NCI-H510A (cell line): ENCODE measurements around the gene KSR2.
"Not testable (repeated sequence)": the region's sequence is repeated elsewhere in the genome, so short reads cannot be mapped to it uniquely, and the experiment has no call there.

Experiments
- DNase-seq: peaks from one replicate; lab custom pipeline; 2025; lab: John Stamatoyannopoulos, UW

Gene KSR2

GRCh38 chr12:117857632-117858612 lies 110.9 kb downstream of the KSR2 start:
- no peak for DNase-seq

DNA sequence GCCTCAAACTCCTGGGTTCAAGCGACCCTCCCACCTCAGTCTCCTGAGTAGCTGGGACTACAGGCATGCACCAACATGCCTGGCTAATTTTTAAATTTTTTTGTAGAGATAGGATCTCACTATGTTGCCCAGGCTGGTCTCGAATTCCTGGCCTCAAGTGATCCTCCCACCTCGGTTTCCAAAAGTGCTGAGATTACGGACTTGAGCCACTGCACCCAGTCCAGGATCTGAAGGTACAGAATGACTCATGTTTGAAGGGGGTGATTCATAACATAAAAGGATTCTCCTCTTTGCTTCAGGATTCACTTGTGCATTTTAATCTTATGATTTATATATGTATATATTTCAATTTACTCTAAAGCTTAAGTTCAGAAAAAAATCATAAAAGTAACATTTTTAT lies 111.7 kb downstream of the KSR2 start:
- DNase-seq = not testable (repeated sequence)

GRCh38 chr12:117855165-117855564 lies 113.6 kb downstream of the KSR2 start:
- DNase-seq = no peak

- DNase-seq = no peak
Observed at GRCh38 chr12:117854339-117855012, 114.3 kb downstream of the KSR2 start.

DNA sequence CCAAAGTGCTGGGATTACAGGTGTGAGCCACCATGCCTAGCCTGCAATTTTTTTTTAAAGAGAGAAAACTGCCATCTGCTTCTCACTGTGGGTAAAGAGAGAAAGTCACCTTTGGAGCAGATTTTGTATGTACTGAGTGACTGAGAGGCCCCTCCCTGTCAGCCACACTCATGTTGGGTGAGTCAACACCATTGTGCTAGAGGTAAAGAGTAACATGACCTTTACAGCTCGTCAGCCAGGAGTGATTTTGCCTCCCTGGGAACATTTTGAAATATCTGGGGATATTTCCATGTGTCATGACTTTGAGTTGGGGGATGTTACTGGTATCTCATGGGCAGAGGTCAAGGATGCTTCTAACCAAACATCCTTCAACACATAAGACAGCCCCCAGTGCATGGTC lies 115.2 kb downstream of the KSR2 start:
- DNase-seq = peak; percentile 58

DNA sequence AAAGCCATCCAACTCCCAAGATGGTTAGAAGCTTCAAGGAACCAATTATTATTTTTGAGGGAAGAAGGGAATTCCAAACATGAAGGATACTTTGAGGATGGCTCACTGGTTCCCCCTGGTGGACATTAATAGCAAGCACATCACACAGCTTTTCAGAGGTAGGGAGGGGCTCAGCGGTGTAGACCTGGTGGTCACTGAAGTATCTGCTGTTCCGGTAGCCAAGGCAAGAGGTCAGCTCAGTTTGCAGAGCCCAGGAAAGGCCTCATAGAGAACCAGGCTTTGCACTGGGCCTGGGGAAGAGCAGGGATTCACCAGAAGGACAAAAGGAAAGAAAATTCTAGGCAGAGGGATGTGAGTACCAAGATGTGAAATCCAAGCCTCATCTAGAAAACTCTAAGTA lies 118.7 kb downstream of the KSR2 start:
- no peak for DNase-seq

DNA sequence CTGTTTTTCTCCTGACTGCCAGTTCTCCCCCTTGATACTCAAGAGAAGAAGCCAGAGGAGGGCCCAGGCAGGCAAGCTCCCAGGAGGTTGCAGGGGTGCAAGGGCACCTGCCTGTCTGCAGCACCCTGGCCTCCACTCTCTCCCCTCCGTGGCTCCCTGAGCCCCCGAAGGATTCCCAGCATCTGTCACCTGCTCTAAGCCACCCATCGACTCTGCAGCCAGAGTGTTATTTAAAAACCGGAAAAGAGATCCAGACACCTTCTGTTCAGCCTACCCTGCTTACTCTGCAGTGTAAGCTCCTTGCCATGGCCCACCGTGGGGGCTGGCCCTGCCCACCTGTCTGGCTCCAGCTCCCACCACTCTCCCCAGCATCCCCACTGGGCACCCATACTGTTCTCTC lies 121.4 kb downstream of the KSR2 start:
- no peak for DNase-seq

- DNase-seq = no peak
Observed at GRCh38 chr12:117845271-117845904, 123.4 kb downstream of the KSR2 start.

DNA sequence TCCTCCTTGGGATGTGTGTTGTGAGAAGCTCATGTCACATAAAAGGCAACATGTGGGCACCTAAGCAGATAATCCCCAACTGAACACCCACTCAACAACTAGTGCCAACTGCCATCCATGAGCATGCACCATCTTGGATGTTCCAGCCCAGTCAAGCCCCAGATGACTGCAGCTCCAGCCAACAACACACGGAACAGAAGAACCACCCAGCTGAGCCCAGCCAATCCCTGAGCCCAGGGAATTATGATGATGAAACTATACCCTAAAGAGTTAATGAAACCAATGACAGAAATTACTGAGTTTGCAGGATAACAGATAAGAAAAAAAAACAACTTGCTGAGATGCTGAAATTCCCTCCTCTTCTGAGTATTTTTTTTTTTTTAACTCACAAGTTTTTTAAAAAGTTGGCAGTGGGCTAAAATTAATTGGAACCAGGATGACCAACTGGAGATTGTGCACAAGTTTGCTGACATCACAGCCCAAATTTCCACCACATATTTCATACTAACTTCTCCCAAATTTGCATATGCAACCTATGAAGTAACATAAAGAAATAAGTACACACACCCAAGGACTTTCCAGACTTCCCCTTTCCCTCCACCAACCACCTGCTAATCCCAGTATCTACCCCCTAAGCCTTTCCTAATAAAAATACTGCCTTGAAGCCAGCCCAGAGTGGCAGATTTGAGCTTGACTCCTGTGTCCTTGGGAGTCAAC lies 124.5 kb downstream of the KSR2 start:
- no peak for DNase-seq

- no peak for DNase-seq
Observed at GRCh38 chr12:117842630-117843029, 126.2 kb downstream of the KSR2 start.

DNA sequence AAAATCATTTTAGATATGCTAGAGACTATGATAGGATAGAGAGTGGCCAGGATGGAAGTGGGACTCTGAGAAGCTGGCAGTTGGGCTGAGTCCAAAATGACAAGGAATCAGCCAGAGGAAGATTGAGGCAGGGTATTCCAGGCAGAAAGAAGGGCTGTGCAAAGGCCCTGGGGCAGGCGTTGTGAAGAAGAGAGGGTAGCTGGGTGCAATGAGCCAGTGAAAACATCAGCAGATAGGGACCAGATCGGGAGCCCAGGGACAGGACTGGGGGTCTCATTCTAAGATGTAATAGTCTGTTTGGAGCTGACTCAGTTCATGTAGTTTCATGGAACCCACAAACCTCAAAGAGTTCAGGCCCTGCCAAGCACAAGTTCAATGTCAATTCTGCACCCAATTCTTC lies 126.6 kb downstream of the KSR2 start:
- no peak for DNase-seq

- DNase-seq = no peak
Observed at GRCh38 chr12:117837737-117838050, 131.1 kb downstream of the KSR2 start.

- DNase-seq = peak; percentile 42
Observed at GRCh38 chr12:117836999-117837736, 131.6 kb downstream of the KSR2 start.

DNA sequence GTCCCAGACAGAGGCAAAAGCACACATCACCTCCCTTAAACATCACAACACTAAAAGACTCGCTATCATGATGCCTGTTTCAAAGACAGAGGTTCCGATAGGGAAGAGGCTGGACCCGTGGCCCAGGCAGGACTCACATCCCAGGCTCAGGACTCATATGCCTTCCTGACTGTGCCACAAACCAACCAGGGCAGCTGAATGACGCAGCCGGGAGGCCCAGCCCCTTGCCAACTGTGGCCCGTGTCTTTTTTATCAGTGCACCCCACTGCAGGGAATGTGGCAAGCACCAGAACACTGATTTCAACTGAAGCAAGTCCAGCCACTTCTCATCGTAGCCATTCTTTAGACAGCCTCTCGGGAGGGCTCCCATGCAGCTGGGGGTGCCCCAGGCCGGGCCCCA lies 132.3 kb downstream of the KSR2 start:
- DNase-seq = no peak

DNA sequence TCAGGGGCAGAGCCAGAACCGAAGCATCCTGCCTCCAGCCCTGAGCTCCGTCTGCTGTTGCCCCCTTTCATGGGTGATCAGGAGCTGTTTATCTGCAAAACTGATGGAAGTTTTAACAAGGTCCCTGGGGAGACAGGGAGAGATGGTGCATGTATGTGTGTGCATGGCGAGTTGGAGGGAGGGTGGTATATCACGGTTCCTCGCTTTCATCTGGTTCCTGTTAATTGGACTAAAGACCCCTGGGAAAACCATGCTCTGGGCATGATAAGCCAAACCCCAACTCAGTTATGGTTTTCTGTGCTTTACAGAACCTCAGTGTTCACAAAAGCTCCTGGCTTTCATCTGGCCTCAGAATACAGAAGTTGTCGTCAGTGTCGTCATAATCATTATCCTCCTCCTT lies 133.6 kb downstream of the KSR2 start:
- DNase-seq = no peak

DNA sequence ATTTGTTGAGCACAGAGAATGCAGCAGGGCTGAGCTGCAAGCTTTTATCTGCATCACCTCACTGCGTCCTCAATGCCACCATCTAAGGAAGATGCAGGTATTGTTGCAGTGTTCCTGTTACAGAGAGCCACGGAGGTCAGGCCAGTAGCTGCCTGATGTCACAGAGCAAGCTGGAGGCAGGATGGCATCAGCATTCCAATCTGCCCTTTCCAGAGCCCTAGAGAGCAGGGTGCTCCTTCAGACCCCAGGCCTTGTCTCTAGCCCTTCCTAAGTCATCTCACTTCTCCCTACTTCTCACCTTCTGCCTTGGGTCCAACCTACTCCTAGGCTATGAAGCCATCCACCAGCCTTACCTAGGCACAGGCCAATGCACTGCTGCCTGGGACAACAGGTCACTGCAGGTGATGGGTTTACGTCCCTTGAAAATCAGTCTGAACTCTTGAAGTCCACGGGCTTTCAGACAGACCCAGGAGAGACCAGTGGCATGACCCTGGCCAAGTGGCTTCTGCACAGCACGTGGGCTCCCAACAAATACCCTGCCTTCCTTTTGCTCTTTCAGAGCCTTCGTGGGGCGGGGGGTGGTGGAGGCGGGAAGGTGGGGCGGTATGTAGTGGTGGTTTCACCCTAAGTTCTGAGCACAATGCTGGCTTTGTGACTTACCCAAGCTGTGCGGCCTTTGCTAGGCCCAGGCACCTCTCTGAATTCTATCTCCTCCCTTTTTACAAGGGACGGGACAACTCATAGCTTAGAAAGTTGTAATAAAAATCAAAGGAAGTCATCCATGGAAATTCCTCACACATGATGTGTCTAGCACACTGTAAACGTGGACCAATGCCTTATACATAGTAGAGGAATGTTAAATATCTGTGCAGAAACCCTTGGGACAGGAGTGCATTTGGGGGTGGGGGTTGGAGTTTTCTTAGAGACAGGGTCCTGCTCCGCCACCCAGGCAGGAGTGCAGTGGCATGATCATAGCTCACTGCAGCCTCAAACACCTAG lies 136.0 kb downstream of the KSR2 start:
- no peak for DNase-seq

GRCh38 chr12:117830471-117830870 lies 138.3 kb downstream of the KSR2 start:
- no peak for DNase-seq

DNA sequence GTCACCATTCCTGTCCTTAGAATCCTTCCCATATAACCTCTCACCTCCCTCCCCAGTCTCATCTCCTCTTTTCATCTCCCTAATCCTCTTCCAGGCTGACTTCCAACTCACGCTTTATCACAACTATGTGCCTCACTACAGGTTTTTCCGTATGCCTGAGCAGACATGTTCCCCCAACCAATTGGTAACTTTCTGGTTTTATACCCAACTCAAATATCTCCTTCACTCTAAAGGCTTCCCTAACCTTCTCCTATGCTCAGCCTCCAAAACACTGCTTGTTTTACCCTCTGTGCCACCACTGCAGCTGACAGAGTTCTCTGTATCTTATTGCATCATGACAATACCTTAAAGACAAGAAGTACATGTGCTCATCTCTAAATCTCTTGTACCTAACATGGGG lies 139.7 kb downstream of the KSR2 start:
- no peak for DNase-seq

- no peak for DNase-seq
Observed at GRCh38 chr12:117827660-117828059, 141.1 kb downstream of the KSR2 start.

- DNase-seq = no peak
Observed at GRCh38 chr12:117825827-117826226, 143.0 kb downstream of the KSR2 start.
